ENCODE results near the gene ADAMTS12.

The ADAMTS12 gene

GRCh38 chr5:33488558-33489355 lies 403.0 kb downstream of the ADAMTS12 start:
- no peak for DNase-seq (ENCODE audit: extremely low read depth in 1 of 2, low read depth in 1 of 2)

- DNase-seq (ENCODE audit: extremely low read depth in 1 of 2, low read depth in 1 of 2) = no peak
Measured at GRCh38 chr5:33487236-33487635, 404.6 kb downstream of the ADAMTS12 start.

GRCh38 chr5:33482335-33482734 lies 409.5 kb downstream of the ADAMTS12 start:
- DNase-seq (ENCODE audit: extremely low read depth in 1 of 2, low read depth in 1 of 2) = no peak

GRCh38 chr5:33480876-33481275 lies 410.9 kb downstream of the ADAMTS12 start:
- DNase-seq (ENCODE audit: extremely low read depth in 1 of 2, low read depth in 1 of 2) = no peak

GRCh38 chr5:33479311-33479710 lies 412.5 kb downstream of the ADAMTS12 start:
- no peak for DNase-seq (ENCODE audit: extremely low read depth in 1 of 2, low read depth in 1 of 2)

GRCh38 chr5:33477816-33478215 lies 414.0 kb downstream of the ADAMTS12 start:
- DNase-seq (ENCODE audit: extremely low read depth in 1 of 2, low read depth in 1 of 2) = no peak

- DNase-seq (ENCODE audit: extremely low read depth in 1 of 2, low read depth in 1 of 2) = no peak
Measured at GRCh38 chr5:33476992-33477391, 414.8 kb downstream of the ADAMTS12 start.

GRCh38 chr5:33475706-33476105 lies 416.1 kb downstream of the ADAMTS12 start:
- no peak for DNase-seq (ENCODE audit: extremely low read depth in 1 of 2, low read depth in 1 of 2)

GRCh38 chr5:33474931-33475499 lies 416.8 kb downstream of the ADAMTS12 start:
- no peak for DNase-seq (ENCODE audit: extremely low read depth in 1 of 2, low read depth in 1 of 2)

GRCh38 chr5:33474004-33474403 lies 417.8 kb downstream of the ADAMTS12 start:
- DNase-seq (ENCODE audit: extremely low read depth in 1 of 2, low read depth in 1 of 2) = no peak
